Hepatocyte (in vitro differentiated cells): Measurements from ENCODE around the gene APC2.

Experiments
- EZH2phosphoT487 ChIP-seq: fragments of 200-600 bp; sonication (generic); IDR thresholded peaks from one replicate; pipeline ENCODE4 v1.6.1; 2018; ENCODE audit warnings: antibody characterized with exemption, mild to moderate bottlenecking, low read depth, moderate library complexity; ENCODE audit not compliant: unreplicated experiment, severe bottlenecking
- TF ChIP-seq, protein P1 (sequence below): fragments of 200-600 bp; sonication (generic); IDR thresholded peaks from 2 replicates; pipeline ENCODE4 v1.5.1; 2016; ENCODE audit warnings: antibody characterized with exemption, mild to moderate bottlenecking; ENCODE audit not compliant: poor library complexity

DNA sequence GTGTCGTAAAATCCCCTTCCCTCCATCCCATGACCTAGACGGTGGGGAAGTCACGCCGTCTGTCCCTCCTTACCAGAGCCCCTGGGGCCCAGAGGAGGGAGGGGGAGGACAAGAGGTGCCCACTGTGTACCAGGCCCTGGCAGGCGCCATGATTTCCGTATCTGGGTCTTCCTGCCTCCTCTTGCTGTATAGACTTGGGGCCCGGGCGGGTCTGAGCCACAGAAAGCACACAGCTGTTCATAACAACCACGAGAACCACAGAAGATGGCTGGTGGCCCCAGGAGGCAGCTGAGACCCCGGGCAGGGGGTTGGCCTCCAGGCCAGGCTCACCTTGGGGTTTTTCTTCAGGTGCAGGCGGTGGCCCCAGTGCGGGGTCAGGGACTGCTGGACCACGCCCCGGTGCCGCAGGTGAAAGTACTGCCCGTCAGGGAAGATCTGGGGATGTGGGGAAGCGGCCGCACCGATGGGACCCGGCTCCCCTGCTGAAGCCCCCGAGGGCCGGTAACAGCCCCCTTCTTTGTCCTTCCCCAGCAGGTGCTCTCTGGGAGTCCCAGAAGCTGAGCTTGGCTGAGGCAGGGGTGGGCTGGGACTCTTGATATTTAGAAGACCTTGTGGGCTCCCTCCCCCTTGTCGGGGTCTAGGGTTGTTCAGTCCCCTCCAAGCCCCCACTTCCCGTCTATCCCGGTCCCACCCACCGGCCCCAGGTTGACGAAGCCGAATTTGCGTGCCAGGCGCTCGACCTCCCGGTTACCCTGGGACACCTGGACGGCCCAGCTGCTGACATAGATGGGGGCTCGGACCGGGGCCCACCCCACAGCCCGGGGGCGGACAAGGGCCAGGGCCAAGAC is 39.8 kb downstream of the APC2 start:
- TF ChIP-seq, protein P1, sequence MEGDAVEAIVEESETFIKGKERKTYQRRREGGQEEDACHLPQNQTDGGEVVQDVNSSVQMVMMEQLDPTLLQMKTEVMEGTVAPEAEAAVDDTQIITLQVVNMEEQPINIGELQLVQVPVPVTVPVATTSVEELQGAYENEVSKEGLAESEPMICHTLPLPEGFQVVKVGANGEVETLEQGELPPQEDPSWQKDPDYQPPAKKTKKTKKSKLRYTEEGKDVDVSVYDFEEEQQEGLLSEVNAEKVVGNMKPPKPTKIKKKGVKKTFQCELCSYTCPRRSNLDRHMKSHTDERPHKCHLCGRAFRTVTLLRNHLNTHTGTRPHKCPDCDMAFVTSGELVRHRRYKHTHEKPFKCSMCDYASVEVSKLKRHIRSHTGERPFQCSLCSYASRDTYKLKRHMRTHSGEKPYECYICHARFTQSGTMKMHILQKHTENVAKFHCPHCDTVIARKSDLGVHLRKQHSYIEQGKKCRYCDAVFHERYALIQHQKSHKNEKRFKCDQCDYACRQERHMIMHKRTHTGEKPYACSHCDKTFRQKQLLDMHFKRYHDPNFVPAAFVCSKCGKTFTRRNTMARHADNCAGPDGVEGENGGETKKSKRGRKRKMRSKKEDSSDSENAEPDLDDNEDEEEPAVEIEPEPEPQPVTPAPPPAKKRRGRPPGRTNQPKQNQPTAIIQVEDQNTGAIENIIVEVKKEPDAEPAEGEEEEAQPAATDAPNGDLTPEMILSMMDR = no peak
- TF ChIP-seq EZH2phosphoT487 = no peak
